A549 (cell line): ENCODE results near the gene OARD1. TPM values are rescaled to one million over a fixed set of nuclear protein-coding genes. Genes with fewer than 3 reads are reported as not detected.

Experiments used
- ATAC-seq, 2 experiments: fragments of 200-7000 bp in 1 of 2; fragments of >200 bp in 1 of 2; cut with Nextera tagmentation in 1 of 2; cut with Tn5 transposase in 1 of 2; 3 replicates each; pipeline versions ENCODE4 v1.8.0 to v1.9.1; 2018 to 2020; ENCODE audit warnings: mild to moderate bottlenecking in 1 of 2, moderate library complexity in 1 of 2
- CTCF ChIA-PET: fragments of 300-600 bp; sonication (Branson Sonifier 250); formaldehyde crosslinking; extraction: SDS; loops from one replicate; lab custom pipeline; 2021; ENCODE audit warnings: antibody characterized with exemption, inconsistent platforms; lab: Yijun Ruan, JAX
- POLR2A ChIA-PET: fragments of 350-600 bp; formaldehyde crosslinking; extraction: SDS; loops from one replicate; lab custom pipeline; 2021; ENCODE audit warnings: antibody characterized with exemption, inconsistent platforms; lab: Yijun Ruan, JAX
- DNase-seq, 2 experiments: peaks; one replicate each; pipeline versions ENCODE4 v3.0.0 to v3.0.0-alpha.2; 2011 to 2016; ENCODE audit warnings: low read depth in 1 of 2, low spot score in 1 of 2
- FAIRE-seq: peaks from 2 replicates; lab custom pipeline; 2011; peaks lifted over from hg19 to GRCh38; lab: Jason Lieb, UNC
- H3K27ac ChIP-seq, 2 experiments: fragments of >200 bp; sonication (Bioruptor Twin); formaldehyde crosslinking; 3 replicates each; pipeline ENCODE4 v1.5.1; 2016 to 2017
- H3K4me1 ChIP-seq: fragments of >200 bp; sonication (Bioruptor Twin); formaldehyde crosslinking; 3 replicates; pipeline ENCODE4 v1.6.1; 2016
- H3K4me2 ChIP-seq: fragments of >200 bp; sonication (Bioruptor Twin); formaldehyde crosslinking; 3 replicates; pipeline ENCODE4 v1.6.1; 2016
- H3K4me3 ChIP-seq: fragments of >200 bp; sonication (Bioruptor Twin); formaldehyde crosslinking; 3 replicates; pipeline ENCODE4 v1.5.1; 2016
- H3K9me3 ChIP-seq: fragments of >200 bp; sonication (Bioruptor Twin); formaldehyde crosslinking; 3 replicates; pipeline ENCODE4 v1.6.1; 2016
- ATOH8 ChIP-seq: fragments of 250-450 bp; sonication (Bioruptor Pico); IDR thresholded peaks from 2 replicates; pipeline ENCODE4 v1.5.0; 2020; ENCODE audit warnings: low read depth, mild to moderate bottlenecking, moderate library complexity
- BHLHE40 ChIP-seq: IDR thresholded peaks from 2 replicates; pipeline ENCODE4 v1.6.1; 2012; ENCODE audit warnings: low read depth, low read length, inconsistent platforms
- CBX2 ChIP-seq: fragments of 200-600 bp; sonication (generic); IDR thresholded peaks from 2 replicates; pipeline ENCODE4 v1.6.1; 2016; ENCODE audit warnings: low read depth, mild to moderate bottlenecking, borderline replicate concordance
- CBX8 ChIP-seq: fragments of 200-600 bp; sonication (generic); IDR thresholded peaks from 2 replicates; pipeline ENCODE4 v1.6.1; 2016
- ESRRA ChIP-seq: fragments of 150-350 bp; IDR thresholded peaks from 2 replicates; pipeline ENCODE4 v1.6.1; 2014; ENCODE audit warnings: mild to moderate bottlenecking, low read length, borderline replicate concordance
- FOSB ChIP-seq: fragments of 250-450 bp; sonication (Bioruptor Pico); IDR thresholded peaks from 2 replicates; pipeline ENCODE4 v1.5.0; 2020; ENCODE audit warnings: mild to moderate bottlenecking, moderate library complexity
- HDAC2 ChIP-seq: fragments of 200-600 bp; sonication (generic); IDR thresholded peaks from 2 replicates; pipeline ENCODE4 v1.6.1; 2016
- HEYL ChIP-seq: fragments of 250-450 bp; sonication (Bioruptor Pico); IDR thresholded peaks from 2 replicates; pipeline ENCODE4 v1.8.0; 2021; ENCODE audit warnings: mild to moderate bottlenecking, moderate library complexity
- HMGXB4 ChIP-seq: fragments of 250-450 bp; sonication (Bioruptor Pico); IDR thresholded peaks from 2 replicates; pipeline ENCODE4 v1.5.0; 2021; ENCODE audit warnings: mild to moderate bottlenecking, moderate library complexity, borderline replicate concordance
- HOXB13 ChIP-seq: fragments of 250-450 bp; sonication (Bioruptor Pico); IDR thresholded peaks from 2 replicates; pipeline ENCODE4 v1.5.0; 2020; ENCODE audit warnings: low read depth, mild to moderate bottlenecking, moderate library complexity
- JUN ChIP-seq, 2 experiments: fragments of >200 bp; sonication (Bioruptor Twin); formaldehyde crosslinking; IDR thresholded peaks; 2 replicates in 1 of 2; 3 replicates in 1 of 2; pipeline ENCODE4 v1.6.1; 2016 to 2017
- JUNB ChIP-seq: fragments of >200 bp; sonication (Bioruptor Twin); formaldehyde crosslinking; IDR thresholded peaks from 2 replicates; pipeline ENCODE4 v1.6.1; 2016
- MAFK ChIP-seq: fragments of 450-650 bp; IDR thresholded peaks from 2 replicates; pipeline ENCODE4 v1.6.1; 2014; ENCODE audit not compliant: partially characterized antibody
- MAX ChIP-seq: IDR thresholded peaks from 2 replicates; pipeline ENCODE4 v1.6.1; 2012
- MAZ ChIP-seq: fragments of 150-350 bp; IDR thresholded peaks from 2 replicates; pipeline ENCODE4 v1.6.1; 2014; ENCODE audit warnings: antibody characterized with exemption, low read depth, low read length, borderline replicate concordance
- NPAS2 ChIP-seq: fragments of 250-450 bp; sonication (Bioruptor Pico); IDR thresholded peaks from 2 replicates; pipeline ENCODE4 v1.8.0; 2022; ENCODE audit warnings: mild to moderate bottlenecking, moderate library complexity, borderline replicate concordance
- PHF8 ChIP-seq: fragments of 200-600 bp; sonication (generic); IDR thresholded peaks from 2 replicates; pipeline ENCODE4 v1.6.1; 2016; ENCODE audit warnings: low read depth, mild to moderate bottlenecking, antibody characterized with exemption, moderate library complexity, borderline replicate concordance
- RAD21 ChIP-seq, 2 experiments: fragments of >200 bp in 1 of 2; sonication (Bioruptor Twin) in 1 of 2; formaldehyde crosslinking in 1 of 2; IDR thresholded peaks in 1 of 2; conservative IDR thresholded peaks in 1 of 2; 2 replicates in 1 of 2; 3 replicates in 1 of 2; pipeline ENCODE4 v1.6.1; 2012 to 2018; ENCODE audit warnings: inconsistent platforms in 1 of 2
- REST ChIP-seq: fragments of 200-600 bp; sonication (generic); IDR thresholded peaks from 2 replicates; pipeline ENCODE4 v1.6.1; 2016; ENCODE audit warnings: antibody characterized with exemption, mild to moderate bottlenecking, moderate library complexity
- RFX5 ChIP-seq: fragments of 450-650 bp; IDR thresholded peaks from 2 replicates; pipeline ENCODE4 v1.7.1; 2014; ENCODE audit warnings: antibody characterized with exemption, mild to moderate bottlenecking, moderate library complexity
- SMC3 ChIP-seq: fragments of >200 bp; sonication (Bioruptor Twin); formaldehyde crosslinking; IDR thresholded peaks from 3 replicates; pipeline ENCODE4 v1.6.1; 2018; ENCODE audit warnings: inconsistent platforms
- TFCP2L1 ChIP-seq: fragments of 250-450 bp; sonication (Bioruptor Pico); IDR thresholded peaks from 2 replicates; pipeline ENCODE4 v1.5.0; 2021; ENCODE audit warnings: mild to moderate bottlenecking
- TP53 ChIP-seq: fragments of 250-450 bp; sonication (Bioruptor Pico); IDR thresholded peaks from 2 replicates; pipeline ENCODE4 v1.5.0; 2021; ENCODE audit warnings: mild to moderate bottlenecking, moderate library complexity
- USF2 ChIP-seq: fragments of 450-650 bp; IDR thresholded peaks from 2 replicates; pipeline ENCODE4 v1.6.1; 2014; ENCODE audit warnings: antibody characterized with exemption
- ZC3H11A ChIP-seq: fragments of 450-650 bp; IDR thresholded peaks from 2 replicates; pipeline ENCODE4 v1.6.1; 2014; ENCODE audit warnings: antibody characterized with exemption, mild to moderate bottlenecking
- ZFP36 ChIP-seq: fragments of 450-650 bp; IDR thresholded peaks from 2 replicates; pipeline ENCODE4 v1.6.1; 2014; ENCODE audit warnings: borderline replicate concordance; ENCODE audit not compliant: partially characterized antibody
- ZNF302 ChIP-seq: fragments of 250-450 bp; sonication (Bioruptor Pico); IDR thresholded peaks from 2 replicates; pipeline ENCODE4 v1.9.0; 2021; ENCODE audit warnings: inconsistent platforms, mild to moderate bottlenecking, moderate library complexity
- WGBS: methylation state at CpG from one replicate; pipeline ENCODE4 v1.1.6; 2017; ENCODE audit errors: missing lambda C conversion rate; 5-methylcytosine and 5-hydroxymethylcytosine counted together
- polyA plus RNA-seq, 4 experiments: library from polyadenylated mRNA; depleted of rRNA in 3 of 4; stranded (reverse); fragments of >200 nt; fragmentation: RNase III in 1 of 4; extraction: RNeasy Plus Mini Kit Qiagen cat#74134 plus additional on column Dnase treatment in 1 of 4; gene quantifications; 2 replicates in 3 of 4; 3 replicates in 1 of 4; pipeline ENCODE4 v1.2.3, GENCODE V29; 2011 to 2017

Gene OARD1
- polyA plus RNA-seq, 2 of the 4 experiments (the other 2 are of a cell fraction) = 21.4 to 26.2 TPM

- H3K4me1 ChIP-seq = peaks cover 18% of the 10 kb centered on the region; the same call in 2 of the 3 replicates
- peak overlapping the region; percentile 93; the same call in 2 of the 3 replicates for H3K4me2 ChIP-seq
- POLR2A ChIA-PET = no interaction called here
- DNase-seq (no peak), ATAC-seq (no peak)
- no peak for TF ChIP-seq ESRRA
- TF ChIP-seq MAZ = no peak
- TF ChIP-seq SMC3 = no peak
- no peak for TF ChIP-seq HOXB13 (CRISPR knock-in tag)
- no peak for TF ChIP-seq TP53 (CRISPR knock-in tag)
- TF ChIP-seq ZC3H11A = no peak
- no peak for TF ChIP-seq CBX2
- no peak for TF ChIP-seq RAD21 (conservative IDR thresholded peaks at IDR 0.05 in 1 of 2, IDR thresholded peaks at IDR 0.05 in 1 of 2)
- no peak for TF ChIP-seq HMGXB4
- no peak for TF ChIP-seq TFCP2L1 (CRISPR knock-in tag)
- no peak for TF ChIP-seq ZFP36
- no peak for TF ChIP-seq ATOH8 (CRISPR knock-in tag)
- no peak for TF ChIP-seq MAX
- TF ChIP-seq RFX5 = no peak
- TF ChIP-seq NPAS2 (CRISPR knock-in tag) = no peak
- TF ChIP-seq, all 56 proteins: peak for 0
- CTCF ChIA-PET = interaction anchor here (0.6 to 1.1 kb wide), 4 partner anchors 8 to 1729 kb away, joined by 3 to 4 read pairs (median 3); no protein-coding TSS in a partner anchor
- FAIRE-seq = no peak
- Histone ChIP-seq H3K4me3 (no peak overlapping the region), H3K27ac (no peak overlapping the region), H3K9me3 (no peaks in the 10 kb centered on the region)
- 83% methylated on average over 4 of the region's 4 CpGs for WGBS
These were observed 3.8 kb upstream of the OARD1 start for GRCh38 chr6:41075651-41076626.

GRCh38 chr6:41074692-41075436, 2.7 kb upstream of the OARD1 start:
- FAIRE-seq = no peak
- ChIA-PET CTCF (interaction anchor here (0.7 to 0.9 kb wide), 2 partner anchors 35 to 1728 kb away, joined by 3 to 4 read pairs; no protein-coding TSS in a partner anchor), POLR2A (no interaction called here)
- no peaks in the 10 kb centered on the region for H3K9me3 ChIP-seq
- 46% methylated on average over 11 of the region's 11 CpGs for WGBS
- peak overlapping the region in 1 of 2 experiments; percentile 99; a peak in 3 of 6 replicates for H3K27ac ChIP-seq
- ATAC-seq = no peak
- peak overlapping the region; percentile 97 for H3K4me3 ChIP-seq
- peak overlapping the region; percentile 93 for H3K4me2 ChIP-seq
- no peak for DNase-seq
- H3K4me1 ChIP-seq = peaks cover 22% of the 10 kb centered on the region; the same call in 2 of the 3 replicates
- TF ChIP-seq CBX8 (no peak), FOSB (no peak), NPAS2 (CRISPR knock-in tag) (no peak), JUNB (no peak), JUN (IDR thresholded peaks at IDR 0.05) (no peak), HOXB13 (CRISPR knock-in tag) (no peak), BHLHE40 (no peak), USF2 (no peak), TP53 (CRISPR knock-in tag) (no peak), ZNF302 (CRISPR knock-in tag) (no peak), PHF8 (no peak), ZC3H11A (no peak), CBX2 (no peak), HEYL (no peak), REST (no peak), MAFK (no peak), HDAC2 (no peak)
